Transverse colon (tissue), 4 donors: ENCODE measurements around the gene MACROH2A2.

Experiments
- CTCF ChIP-seq, 5 experiments: fragments of 200-600 bp in 3 of 5; fragments of 450-650 bp in 2 of 5; sonication (generic) in 3 of 5; IDR thresholded peaks; 1 replicate in 2 of 5; 2 replicates in 3 of 5; pipeline ENCODE4 v1.5.1; 2016 to 2017; ENCODE audit warnings: antibody characterized with exemption in 5 of 5, inconsistent platforms in 3 of 5, mild to moderate bottlenecking in 2 of 5, moderate library complexity in 1 of 5
- POLR2AphosphoS5 ChIP-seq, 3 donors: sonication (generic); formaldehyde crosslinking; IDR thresholded peaks; one replicate each; pipeline ENCODE4 v1.6.1; 2016; ENCODE audit warnings: antibody characterized with exemption in 3 of 3

GRCh38 chr10:70124415-70124814 is 71.8 kb downstream of the MACROH2A2 start:
- no peak for TF ChIP-seq POLR2AphosphoS5 (IDR thresholded peaks at IDR 0.05)
- TF ChIP-seq CTCF (IDR thresholded peaks at IDR 0.05): no peak
